ENCODE measurements around the gene KIF21B. TPM values are rescaled to one million over a fixed set of nuclear protein-coding genes. Genes with fewer than 3 reads are reported as not detected.
A peak's percentile ranks its signal among the peaks of the same experiment; 100 is the strongest.

Gene KIF21B
- total and polyA plus RNA-seq, 3 experiments from 2014 or later, result 9.9 to 37.6 (median 37.5) TPM

DNA sequence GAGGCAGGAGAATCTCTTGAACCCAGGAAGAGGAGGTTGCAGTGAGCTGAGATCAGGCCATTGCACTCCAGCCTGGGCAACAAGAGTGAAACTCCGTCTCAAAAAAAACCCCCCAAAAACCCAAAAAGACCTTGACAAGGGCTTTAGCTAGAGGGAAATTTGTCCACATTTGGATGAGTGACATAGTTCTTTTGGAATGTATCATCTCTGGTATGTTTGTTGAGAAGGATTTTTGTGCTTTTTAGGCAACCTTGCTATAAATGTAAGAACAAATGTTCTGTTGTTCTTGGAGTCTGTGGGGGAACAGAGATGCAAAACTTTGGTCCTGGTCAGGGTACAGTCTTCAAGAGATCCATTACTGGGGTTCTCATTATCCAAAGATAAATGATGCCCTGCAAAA, 99.9 kb downstream of the KIF21B start:
- no peak for DNase-seq
- H3K36me3 Mint-ChIP-seq, result no peaks in the 10 kb centered on the region
- no peaks in the 10 kb centered on the region for H3K27me3 ChIP-seq (ENCODE audit: insufficient read depth, low read length, poor library complexity, severe bottlenecking)
- no peak overlapping the region for H3K4me3 ChIP-seq (ENCODE audit: low read length)
- no peak overlapping the region for H3K27ac ChIP-seq (ENCODE audit: low read depth, low read length)
- H3K27ac Mint-ChIP-seq, result no peak overlapping the region
- H3K4me1 Mint-ChIP-seq, result peaks cover 2 to 6% (median 4%) of the 10 kb centered on the region in 3 donors
- H3K36me3 ChIP-seq (ENCODE audit: insufficient read depth, low read length), result no peaks in the 10 kb centered on the region
- ChIA-PET CTCF (no interaction called here), POLR2A (interaction anchor here (0.6 kb wide), 1 partner anchor 15 kb away, joined by 13 read pairs; no protein-coding TSS in a partner anchor)
- H3K27me3 Mint-ChIP-seq, result peaks cover 0 to 2% of the 10 kb centered on the region in 2 donors
- no peak overlapping the region for H3K4me3 Mint-ChIP-seq
- no peaks in the 10 kb centered on the region for H3K9me3 Mint-ChIP-seq
- H3K4me1 ChIP-seq (ENCODE audit: insufficient read depth, low read length), result no peaks in the 10 kb centered on the region
- H3K9me3 ChIP-seq (ENCODE audit: low read length), result no peaks in the 10 kb centered on the region

DNA sequence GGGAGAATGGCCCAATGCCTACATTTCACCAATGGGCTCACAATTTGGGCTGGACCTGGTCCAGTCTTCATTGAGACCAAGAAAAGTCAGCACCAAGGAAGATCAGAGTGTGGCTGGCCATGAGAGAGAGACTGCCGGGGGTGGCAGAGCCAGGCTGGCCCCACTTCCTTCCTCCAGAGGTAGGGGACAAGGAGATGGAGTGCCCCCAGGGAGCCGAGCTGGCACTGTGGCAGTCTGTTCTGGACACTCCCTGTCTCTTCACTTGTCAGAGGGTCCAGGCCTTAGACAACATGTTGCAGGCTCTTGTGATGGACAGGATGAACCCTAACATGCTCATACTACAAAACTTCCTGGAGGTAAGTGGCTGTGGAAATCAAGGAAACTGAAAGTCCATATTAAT, 101.1 kb downstream of the KIF21B start:
- H3K4me3 Mint-ChIP-seq, result no peak overlapping the region
- Histone ChIP-seq H3K4me3 (ENCODE audit: low read length) (no peak overlapping the region), H3K36me3 (ENCODE audit: insufficient read depth, low read length) (no peaks in the 10 kb centered on the region), H3K9me3 (ENCODE audit: low read length) (no peaks in the 10 kb centered on the region), H3K4me1 (ENCODE audit: insufficient read depth, low read length) (no peaks in the 10 kb centered on the region), H3K27me3 (ENCODE audit: insufficient read depth, low read length, poor library complexity, severe bottlenecking) (no peaks in the 10 kb centered on the region), H3K27ac (ENCODE audit: low read depth, low read length) (no peak overlapping the region)
- no peaks in the 10 kb centered on the region for H3K9me3 Mint-ChIP-seq
- DNase-seq, result no peak
- peaks cover 2 to 6% (median 4%) of the 10 kb centered on the region in 3 donors for H3K4me1 Mint-ChIP-seq
- H3K27me3 Mint-ChIP-seq, result peaks cover 0 to 2% of the 10 kb centered on the region in 2 donors
- CTCF ChIA-PET, result no interaction called here
- H3K27ac Mint-ChIP-seq, result peak overlapping the region in 1 of 8 donors; percentile 26
- H3K36me3 Mint-ChIP-seq, result no peaks in the 10 kb centered on the region
- POLR2A ChIA-PET, result no interaction called here

DNA sequence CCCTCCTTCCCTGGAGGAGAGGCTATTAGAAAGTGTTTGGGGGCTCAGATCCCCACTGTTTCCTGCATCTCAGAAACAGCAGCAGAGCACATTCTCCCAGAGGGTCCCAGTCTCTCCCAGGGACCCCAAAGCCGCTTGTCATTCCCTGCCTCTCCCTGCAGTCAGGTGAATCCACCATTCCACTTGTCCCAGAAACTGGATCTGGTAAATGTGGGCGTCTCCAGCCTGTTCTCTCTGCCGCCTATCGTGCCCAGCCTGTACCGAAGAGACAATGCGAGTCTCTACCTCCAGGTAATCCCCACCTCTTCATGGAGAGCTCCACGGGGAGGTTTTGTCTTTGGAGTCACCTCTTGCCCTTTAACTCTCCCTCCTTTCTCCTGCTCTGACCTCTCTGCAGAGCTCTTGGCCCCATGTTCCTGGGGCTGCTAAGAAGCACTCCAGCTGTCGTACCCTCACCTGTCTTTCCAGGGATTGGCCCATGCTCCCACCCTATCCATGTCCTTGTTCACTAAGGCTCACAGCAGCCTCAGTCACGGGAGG, 101.9 kb downstream of the KIF21B start:
- no peak overlapping the region for H3K27ac Mint-ChIP-seq
- Histone ChIP-seq H3K4me1 (ENCODE audit: insufficient read depth, low read length) (no peaks in the 10 kb centered on the region), H3K4me3 (ENCODE audit: low read length) (no peak overlapping the region), H3K9me3 (ENCODE audit: low read length) (no peaks in the 10 kb centered on the region), H3K36me3 (ENCODE audit: insufficient read depth, low read length) (no peaks in the 10 kb centered on the region), H3K27me3 (ENCODE audit: insufficient read depth, low read length, poor library complexity, severe bottlenecking) (no peaks in the 10 kb centered on the region), H3K27ac (ENCODE audit: low read depth, low read length) (no peak overlapping the region)
- peaks cover 0 to 2% of the 10 kb centered on the region in 2 donors for H3K27me3 Mint-ChIP-seq
- no peaks in the 10 kb centered on the region for H3K9me3 Mint-ChIP-seq
- H3K4me1 Mint-ChIP-seq, result peaks cover 2 to 6% (median 4%) of the 10 kb centered on the region in 3 donors
- ChIA-PET POLR2A (no interaction called here), CTCF (no interaction called here)
- no peak for DNase-seq
- H3K4me3 Mint-ChIP-seq, result no peak overlapping the region
- H3K36me3 Mint-ChIP-seq, result no peaks in the 10 kb centered on the region

Other genes with a start within 250 kb of the KIF21B start
- gene GPR25, start 150.7 kb downstream of the KIF21B start, total RNA-seq, result under 1 TPM; 0.18 to 0.44 TPM
- gene GPR25, start 150.7 kb downstream of the KIF21B start, polyA plus RNA-seq, result 34.0 TPM
- under 1 TPM; 0.09 to 0.24 TPM for gene INAVA, start 128.8 kb downstream of the KIF21B start, total RNA-seq
- 0.37 TPM for gene INAVA, start 128.8 kb downstream of the KIF21B start, polyA plus RNA-seq
- not detected for gene CACNA1S, start 88.7 kb upstream of the KIF21B start, total RNA-seq
- not detected for gene CACNA1S, start 88.7 kb upstream of the KIF21B start, polyA plus RNA-seq
- gene ASCL5, start 103.5 kb upstream of the KIF21B start, total RNA-seq, result under 1 TPM in 1 of 2 experiments, not detected in 1; 0.22 TPM
- not detected for gene ASCL5, start 103.5 kb upstream of the KIF21B start, polyA plus RNA-seq
- gene TMEM9, start 130.8 kb upstream of the KIF21B start, total RNA-seq, result 10 to 100 TPM; 16.3 to 17.1 TPM
- 32.8 TPM for gene TMEM9, start 130.8 kb upstream of the KIF21B start, polyA plus RNA-seq
- not detected for gene IGFN1, start 167.1 kb upstream of the KIF21B start, total RNA-seq
- gene IGFN1, start 167.1 kb upstream of the KIF21B start, polyA plus RNA-seq, result not detected